NCI-H510A treated with DMSO at 0.1 percent for 48 hours (cell line): ENCODE results near the gene MAP2K7.
"Not testable (repeated sequence)": the region's sequence is repeated elsewhere in the genome, so short reads cannot be mapped to it uniquely, and the experiment has no call there.

Source experiments
- DNase-seq: peaks from one replicate; lab custom pipeline; 2025; lab: John Stamatoyannopoulos, UW

Gene MAP2K7

DNA sequence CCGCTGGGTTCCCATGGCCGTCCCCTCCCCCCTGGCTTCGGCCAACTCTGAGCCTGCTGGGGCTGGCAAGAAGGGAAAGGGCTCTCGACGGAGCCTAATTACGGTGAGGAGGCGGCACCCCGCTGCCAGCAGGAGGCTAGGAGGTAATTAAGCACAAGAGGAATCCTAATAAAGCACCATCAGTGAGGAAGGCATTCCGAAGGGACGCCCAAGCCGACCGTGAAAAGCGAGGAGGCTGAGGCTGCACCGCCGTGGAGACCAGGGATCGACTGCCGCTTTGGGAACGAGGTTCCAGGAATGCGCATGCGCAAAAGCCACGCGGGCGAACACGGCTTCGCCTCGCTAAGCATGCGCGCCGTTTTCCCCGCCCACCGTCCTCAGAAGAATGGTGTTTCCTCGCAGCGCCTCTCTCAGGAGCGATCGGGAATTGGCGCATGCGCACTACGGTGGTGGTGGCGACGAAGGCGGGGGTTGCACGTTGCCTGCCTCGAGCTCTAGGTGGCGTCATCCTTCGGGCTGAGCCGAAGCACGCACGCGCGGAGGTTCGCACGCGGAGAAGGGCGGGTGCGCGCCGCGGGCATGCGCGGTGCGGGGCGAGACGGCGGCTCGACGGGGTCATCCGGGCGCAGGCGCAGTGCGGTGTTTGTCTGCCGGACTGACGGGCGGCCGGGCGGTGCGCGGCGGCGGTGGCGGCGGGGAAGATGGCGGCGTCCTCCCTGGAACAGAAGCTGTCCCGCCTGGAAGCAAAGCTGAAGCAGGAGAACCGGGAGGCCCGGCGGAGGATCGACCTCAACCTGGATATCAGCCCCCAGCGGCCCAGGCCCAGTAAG lies at the start of gene MAP2K7:
TSS of gene MAP2K7 (plus strand) at position 634 of the 830 bp plus-strand sequence. CDS start at position 702, 68 bp downstream.
- DNase-seq = peak; percentile 98

- DNase-seq = no peak
These were observed 48.1 kb upstream of the MAP2K7 start for GRCh38 chr19:7855426-7856108.

DNA sequence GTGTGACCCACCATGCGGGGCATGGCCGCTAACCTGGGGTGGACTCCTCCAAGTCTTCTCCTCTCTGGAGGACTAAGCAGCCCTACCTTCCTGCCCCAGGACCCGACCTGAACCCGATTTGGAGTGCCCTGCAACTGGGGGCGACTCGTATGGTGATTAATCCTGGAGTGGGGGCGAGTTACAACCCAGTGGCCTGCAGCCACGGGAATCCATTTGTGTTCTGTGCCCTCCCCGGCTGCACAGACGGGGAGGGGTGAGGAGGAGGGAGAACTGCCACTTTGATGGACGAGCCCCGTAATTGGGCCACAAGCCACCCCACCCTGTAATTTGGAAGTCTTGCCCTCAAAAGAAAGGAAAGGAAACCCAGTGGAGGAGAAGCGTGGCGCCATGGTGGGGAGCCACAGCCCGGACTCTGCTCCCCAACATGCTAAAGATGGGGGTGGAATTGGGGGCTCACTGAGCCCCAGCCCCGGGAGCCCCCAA lies 47.5 kb upstream of the MAP2K7 start:
- DNase-seq = no peak

DNA sequence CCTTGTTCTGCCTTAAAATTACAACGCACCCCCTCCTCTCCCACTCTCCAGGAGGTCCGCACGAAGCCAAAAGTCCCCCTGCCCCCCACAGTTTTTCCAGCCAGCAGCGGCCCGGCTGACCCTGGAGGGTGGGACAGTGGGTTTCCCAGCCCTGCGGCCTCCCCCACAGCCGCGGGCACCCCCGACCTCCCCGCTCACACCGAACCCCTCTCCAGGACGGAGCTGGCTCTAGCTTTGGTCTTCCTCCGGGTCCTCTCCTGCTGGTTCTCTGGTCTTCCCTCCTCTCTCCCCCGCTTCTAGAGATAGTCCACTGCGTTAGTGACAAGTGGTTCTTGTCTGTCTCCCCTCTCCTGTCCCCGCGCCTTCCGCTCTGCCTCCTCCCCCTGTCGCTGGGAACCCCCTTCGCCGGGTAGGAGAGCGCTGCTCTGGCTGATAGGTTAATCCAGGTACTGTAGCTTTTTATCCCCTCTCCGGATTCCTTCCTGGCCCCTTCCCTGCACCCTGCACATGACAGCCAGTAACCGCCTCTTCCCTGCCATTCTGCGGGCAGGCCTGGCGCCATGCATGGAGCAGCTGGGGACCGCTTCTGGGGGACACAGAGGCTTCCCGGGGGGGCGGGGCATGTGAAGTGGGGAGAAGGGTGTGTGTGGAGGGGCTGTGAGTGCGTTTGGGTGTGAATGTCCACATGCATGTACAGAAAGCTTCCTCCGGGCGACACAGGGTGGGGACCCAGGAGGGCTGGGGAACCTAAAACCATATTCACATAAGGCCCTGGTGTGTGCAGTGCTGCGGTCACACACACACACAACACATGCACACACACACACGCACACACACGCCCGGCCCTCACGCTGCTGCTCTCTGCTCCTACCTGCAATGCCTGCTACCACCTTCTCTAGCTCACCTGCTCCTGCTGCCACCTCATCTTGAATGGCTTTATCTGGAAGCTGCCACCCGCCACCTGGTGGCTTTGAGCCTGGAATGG lies 46.7 kb upstream of the MAP2K7 start:
- peak; percentile 14 for DNase-seq

DNA sequence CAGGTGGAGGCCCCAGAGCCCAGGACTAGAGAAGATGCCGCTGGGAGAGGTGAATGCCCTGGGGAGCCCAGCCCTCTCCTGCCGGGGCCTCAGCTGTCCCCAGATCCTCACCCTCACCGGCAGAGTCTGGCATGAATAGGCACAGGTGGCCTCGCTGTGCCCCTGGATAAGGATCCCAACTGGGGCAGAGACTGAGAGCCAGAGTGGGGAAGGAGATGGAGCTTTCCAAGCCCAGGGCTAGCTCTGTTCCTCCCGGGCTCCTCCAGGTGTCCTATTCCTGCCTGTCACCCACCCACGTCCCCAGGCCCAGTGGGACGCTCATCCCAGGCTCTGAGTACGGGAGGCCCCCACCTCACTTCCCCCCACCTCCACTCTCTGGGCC lies 46.0 kb upstream of the MAP2K7 start:
- DNase-seq = no peak

- peak; percentile 79 for DNase-seq
These were observed 45.4 kb upstream of the MAP2K7 start for GRCh38 chr19:7858109-7858770.

DNA sequence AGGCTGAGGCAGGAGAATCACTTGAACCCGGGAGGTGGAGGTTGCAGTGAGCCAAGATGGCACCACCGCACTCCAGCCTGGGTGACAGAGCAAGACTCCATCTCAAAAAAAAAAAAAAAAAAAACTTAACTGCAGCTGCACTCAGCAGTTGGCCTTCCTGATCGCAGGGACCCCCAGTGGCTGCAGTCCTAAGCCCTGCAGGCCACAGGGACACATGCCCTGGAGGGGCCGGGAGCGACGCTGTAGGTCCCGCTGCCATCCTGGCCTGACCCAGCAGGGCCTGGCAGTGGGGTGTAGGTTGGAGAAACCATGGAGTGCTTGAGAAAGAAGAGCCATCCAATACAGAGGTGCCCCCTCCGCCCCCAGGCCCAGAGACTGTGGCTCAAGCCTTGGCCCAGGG lies 44.6 kb upstream of the MAP2K7 start:
- DNase-seq = not testable (repeated sequence)

- DNase-seq = no peak
These were observed 43.6 kb upstream of the MAP2K7 start for GRCh38 chr19:7859831-7860713.

DNA sequence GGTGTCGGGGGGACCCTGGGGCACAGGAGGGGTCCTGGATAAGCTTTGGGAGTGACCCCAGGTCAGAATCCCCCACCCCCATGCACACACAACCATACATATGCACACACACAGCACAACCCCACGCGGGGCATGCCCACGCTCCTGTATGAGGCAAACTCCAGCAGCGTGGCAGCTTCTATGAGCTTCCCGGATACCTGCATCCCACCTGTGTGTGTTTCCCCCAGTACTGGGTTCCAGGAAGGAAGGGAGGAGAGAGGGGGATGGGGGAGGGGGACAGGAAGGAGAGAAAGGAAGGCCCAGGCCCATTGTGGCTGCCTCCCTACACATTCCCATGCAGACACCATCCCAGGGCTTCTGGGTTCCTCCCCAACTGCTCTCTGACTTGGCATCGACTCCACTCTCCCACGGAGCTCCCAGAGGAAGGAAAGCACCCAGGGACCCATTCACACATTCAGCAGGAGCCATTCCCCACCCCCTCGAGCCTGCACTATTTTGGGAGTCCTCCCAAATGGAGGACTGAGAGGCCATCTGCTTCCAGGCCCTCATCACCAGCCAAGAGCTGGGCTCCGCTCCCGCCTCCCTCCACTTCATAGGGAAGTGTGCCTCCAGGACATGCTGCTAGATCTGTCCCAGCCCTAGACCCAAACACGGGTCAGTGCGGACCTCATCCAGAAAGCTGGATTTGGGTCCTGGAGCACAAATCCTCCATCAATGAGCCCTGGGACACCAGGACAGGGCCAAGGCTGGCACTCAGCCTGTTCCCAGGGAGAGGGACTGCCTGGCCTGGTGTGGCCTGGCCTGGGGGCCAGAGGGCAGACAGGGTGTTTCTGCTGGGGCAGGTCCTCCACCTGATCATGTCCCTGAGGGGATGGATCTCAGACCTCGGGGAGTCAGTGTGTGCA lies 42.7 kb upstream of the MAP2K7 start:
- no peak for DNase-seq

GRCh38 chr19:7861619-7862412 lies 41.9 kb upstream of the MAP2K7 start:
- DNase-seq = no peak

GRCh38 chr19:7862413-7862951 lies 41.2 kb upstream of the MAP2K7 start:
- no peak for DNase-seq

GRCh38 chr19:7863157-7863970 lies 40.3 kb upstream of the MAP2K7 start:
- peak; percentile 7 for DNase-seq

DNA sequence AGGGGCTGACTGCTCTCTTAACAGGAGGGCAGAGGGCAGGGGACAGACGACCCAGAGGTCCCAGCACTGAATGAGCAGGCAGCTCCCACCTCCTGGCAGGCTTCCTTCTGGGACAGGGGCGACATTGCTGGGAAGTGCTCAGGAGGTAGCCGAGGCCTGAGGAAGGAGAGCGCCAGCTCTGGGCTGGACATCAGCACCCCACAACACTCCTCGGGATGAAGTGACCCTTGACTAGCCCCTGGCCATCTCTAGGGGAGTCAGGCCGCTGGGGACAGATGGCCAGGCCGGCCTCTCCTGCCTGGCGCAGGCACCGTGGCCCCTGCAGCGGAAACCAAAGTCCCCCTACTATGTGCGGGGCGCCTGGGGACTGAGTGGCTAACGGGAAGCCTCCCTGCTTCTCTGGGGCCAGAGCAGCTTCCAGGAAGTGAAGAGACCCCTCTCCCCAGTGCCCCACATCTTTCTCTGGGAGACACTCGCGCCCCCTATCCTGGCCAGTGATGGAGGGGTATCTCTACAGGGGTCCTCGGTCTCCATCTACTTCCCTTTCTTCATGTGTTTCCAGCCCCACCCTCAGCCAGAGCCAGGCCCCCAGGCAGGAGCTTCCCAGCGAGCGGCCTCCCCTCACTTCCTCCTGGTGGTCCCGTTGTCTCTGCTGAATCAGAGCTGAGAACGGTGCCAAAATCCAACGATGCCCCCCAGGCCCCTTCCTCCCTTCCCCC lies 39.5 kb upstream of the MAP2K7 start:
- no peak for DNase-seq

DNA sequence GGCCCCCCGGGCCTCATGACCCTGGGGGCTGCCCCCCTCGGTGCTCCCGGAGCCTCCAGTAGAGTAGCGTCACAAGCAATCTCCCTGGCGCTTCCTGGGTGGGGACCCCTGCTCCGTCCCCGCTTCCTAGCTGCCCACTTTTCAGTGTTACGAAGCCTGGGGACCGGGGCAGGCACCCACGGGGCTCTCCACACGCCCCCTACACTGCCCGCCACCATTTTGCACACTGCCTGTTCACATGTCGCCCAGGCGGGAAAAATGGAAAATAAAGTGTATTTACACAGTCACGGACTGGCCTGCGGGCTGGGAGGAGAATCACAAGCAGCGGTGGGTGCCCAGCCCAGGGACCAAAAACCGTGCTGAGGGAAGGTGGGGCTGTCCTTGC lies 39.0 kb upstream of the MAP2K7 start:
- no peak for DNase-seq

DNA sequence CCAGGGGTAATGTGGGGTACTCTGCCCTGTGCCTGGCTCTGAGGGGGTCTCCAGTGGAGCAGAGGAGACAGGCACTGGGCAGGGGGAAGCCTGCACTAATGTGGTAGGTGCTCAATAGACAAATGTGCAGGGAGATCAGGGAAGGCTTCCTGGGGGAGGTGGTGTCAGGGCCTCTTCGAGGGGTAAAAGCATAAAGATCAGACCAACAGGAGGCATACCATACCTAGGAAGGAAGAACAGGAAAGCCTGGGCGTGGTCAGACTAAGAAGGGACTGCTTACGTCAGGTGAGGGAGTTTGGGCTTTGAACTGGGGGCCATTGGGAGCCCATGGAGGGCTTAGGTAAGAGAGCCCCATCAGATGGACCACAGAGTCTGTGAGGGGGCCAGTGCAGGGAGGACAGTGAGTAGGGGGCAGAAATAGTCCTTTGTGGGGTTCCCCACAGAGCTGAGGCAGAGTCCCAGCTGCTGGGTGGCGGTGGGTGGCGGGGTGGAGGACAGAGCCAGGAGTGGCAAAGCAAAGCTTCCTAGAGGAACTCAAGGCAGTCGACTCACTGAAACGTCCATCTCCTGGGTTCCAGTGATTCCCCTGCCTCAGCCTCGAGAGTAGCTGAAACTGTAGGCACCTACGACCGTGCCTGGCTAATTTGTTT lies 38.3 kb upstream of the MAP2K7 start:
- DNase-seq = no peak

- no peak for DNase-seq
These were observed 37.1 kb upstream of the MAP2K7 start for GRCh38 chr19:7866399-7867091.
